DOHH2 (cell line): Measurements from ENCODE around the gene RBM22.

ENCODE experiments used
- CTCF ChIP-seq: fragments of 200-600 bp; sonication (generic); IDR thresholded peaks from one replicate; pipeline ENCODE4 v1.5.1; 2014; ENCODE audit warnings: antibody characterized with exemption, mild to moderate bottlenecking, low read depth, low read length; ENCODE audit not compliant: poor library complexity, severe bottlenecking
- EZH2phosphoT487 ChIP-seq: fragments of 200-600 bp; sonication (generic); IDR thresholded peaks from 2 replicates; pipeline ENCODE4 v1.6.1; 2017; ENCODE audit warnings: borderline replicate concordance, mild to moderate bottlenecking, antibody characterized with exemption, low read length, moderate library complexity, mixed read lengths

GRCh38 chr5:150651382-150651781 lies 49.5 kb downstream of the RBM22 start:
- TF ChIP-seq CTCF = no peak
- no peak for TF ChIP-seq EZH2phosphoT487
